Urothelium cell line (cell line): Measurements from ENCODE around the gene UBE2S.

Experiments
- DNase-seq: peaks from one replicate; pipeline ENCODE4 v3.0.0; 2011; ENCODE audit warnings: low spot score, mixed read lengths
- FAIRE-seq: peaks from 2 replicates; lab custom pipeline; 2011; peaks lifted over from hg19 to GRCh38; lab: Jason Lieb, UNC

Gene UBE2S

DNA sequence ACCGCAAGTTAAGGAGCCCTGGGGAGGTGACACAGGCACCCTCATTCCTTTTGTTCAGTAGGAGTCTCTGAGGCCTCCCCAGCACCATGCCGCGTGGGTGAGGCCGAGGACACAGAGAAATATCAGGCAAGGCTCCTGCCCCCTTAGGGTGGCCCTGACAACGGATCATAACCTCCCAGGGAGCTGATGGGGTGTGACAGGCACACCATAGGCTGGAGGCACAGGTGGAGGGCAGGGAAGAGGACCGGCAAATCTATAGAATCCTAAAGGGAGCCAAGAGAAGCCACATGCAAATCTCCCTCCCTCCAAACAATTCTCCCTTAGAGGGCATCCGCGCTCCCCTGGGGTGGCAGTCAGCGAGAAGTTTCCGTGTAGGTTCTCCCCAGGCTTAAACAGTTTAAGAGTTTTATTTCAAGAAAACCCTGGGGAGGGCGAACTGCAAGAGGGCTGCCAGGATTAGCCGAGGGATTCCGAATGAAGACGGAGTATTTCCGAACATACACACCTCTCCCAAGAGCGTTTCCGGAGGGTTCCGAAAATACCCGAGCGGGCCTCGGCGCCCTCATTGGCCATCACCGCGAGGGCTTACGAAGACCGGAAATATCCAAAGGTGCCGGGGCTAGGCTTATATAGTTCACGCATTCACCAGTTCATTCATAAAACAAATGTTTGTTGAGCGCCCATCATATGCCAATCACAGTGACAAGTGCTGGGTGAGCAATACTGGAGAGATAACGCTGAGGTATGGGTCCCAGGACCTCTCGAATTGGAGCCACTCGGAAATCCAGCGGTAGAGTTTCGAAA, 22.5 kb downstream of the UBE2S start:
- DNase-seq (peak; percentile 85), FAIRE-seq (no peak)

DNA sequence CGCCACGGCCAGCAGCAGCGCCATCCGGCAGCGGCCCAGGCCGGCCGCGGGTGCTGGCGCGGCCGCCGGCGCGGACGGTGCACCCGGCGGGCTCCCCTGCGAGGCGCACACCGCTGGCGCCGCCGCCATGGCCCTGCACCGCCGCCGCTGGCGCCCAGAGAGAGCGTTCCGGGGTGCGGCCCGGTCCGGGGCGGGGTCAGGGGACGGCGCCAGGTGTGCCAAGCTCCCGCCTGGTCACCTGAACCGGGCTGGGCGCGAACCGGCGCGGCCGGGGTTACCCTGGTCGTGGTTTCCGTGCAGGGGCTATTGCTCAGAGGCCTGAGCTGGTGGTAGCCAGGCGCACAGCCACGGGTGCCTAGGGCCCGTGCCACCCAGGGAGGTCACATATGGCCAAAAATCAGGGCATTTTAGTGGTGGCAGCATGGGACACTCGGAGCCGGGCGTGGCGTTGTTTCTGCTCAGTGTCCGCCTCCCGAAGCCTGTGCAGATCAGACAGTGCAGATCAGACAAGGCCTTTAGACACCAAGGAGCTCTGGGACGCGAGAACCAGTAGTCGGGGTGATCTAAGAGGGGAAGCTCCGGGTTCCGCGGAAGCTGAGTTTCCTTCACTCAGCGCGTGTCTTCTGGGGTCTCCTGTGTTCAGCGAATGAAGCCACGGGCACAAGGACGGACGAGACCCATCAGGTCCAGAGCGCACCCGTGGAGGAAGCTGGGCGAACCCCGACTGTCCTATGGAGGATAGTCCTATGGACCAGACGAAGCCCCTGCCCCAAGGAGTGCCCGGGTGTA, 23.3 kb downstream of the UBE2S start, which contains the start of gene TMEM238:
TMEM238 (minus strand) TSS at position 162 of the 789 bp plus-strand sequence; CDS start at position 129, 33 bp downstream.
- DNase-seq = no peak
- no peak for FAIRE-seq

DNA sequence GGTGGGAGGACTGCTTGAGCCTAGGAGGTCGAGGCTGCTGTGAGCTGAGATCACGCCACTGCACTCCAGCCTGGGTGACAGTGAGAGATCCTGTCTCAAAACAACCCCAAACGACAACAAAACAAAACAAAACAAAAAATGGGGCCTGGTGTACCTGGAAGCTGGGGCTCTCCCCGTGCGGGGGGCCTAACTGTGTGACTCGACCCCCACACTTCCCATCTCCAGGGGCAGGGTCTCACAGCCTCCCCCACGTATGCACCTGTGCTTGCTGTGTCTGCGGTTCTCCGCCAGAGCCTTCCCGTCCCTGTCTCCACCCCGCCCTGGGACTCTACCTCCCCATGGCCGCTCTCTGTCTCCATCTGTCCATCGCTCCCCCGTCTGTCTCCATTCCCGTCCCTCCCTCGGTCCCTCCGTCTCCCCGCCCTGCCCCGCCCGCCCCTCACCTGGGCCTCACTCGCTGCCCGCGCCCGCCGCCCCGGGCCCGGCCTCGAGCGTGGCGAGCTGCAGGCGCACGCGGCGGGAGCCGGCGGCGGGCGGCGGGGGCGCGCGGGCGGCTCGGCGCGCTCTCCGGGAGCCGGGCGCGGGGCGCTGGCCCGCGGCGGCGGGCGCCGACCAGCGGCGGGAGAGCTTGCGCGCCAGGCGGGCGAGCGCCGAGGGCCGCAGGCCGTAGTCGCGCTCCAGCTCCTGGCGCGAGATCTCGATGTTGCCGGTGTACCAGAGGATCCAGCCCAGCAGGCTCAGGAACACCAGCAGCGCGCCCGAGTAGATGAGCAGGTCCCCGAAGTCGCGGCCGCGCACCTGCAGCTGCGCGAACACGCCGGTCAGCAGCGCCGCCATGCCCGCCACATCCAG, 24.1 kb downstream of the UBE2S start:
- FAIRE-seq = no peak
- peak; percentile 65 for DNase-seq

DNA sequence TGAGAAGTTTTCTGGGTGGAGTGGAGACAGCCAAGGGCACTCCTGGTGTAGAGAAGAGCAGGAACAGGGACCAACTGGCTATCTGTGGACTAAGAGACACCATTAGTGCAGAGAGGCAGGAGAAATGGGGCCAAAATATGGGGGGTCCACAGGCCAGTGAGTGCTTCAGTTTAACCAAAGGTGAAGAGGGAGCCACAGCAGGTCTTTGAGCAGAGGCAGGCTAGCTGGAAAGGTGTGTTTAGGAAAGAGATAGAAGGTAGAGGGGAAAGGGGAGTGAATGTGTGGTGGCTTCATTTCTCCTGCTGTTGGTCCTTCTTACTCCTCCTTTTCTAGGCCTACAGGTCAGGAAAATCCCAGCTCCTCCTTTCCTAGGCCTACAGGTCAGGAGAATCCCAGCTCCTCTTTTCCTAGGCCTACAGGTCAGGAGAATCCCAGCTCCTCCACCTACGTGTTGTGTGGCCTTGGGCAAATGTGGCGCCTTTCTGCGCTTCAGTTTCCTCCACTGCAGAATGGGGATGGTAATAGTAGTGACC, 25.0 kb downstream of the UBE2S start:
- FAIRE-seq = no peak

DNA sequence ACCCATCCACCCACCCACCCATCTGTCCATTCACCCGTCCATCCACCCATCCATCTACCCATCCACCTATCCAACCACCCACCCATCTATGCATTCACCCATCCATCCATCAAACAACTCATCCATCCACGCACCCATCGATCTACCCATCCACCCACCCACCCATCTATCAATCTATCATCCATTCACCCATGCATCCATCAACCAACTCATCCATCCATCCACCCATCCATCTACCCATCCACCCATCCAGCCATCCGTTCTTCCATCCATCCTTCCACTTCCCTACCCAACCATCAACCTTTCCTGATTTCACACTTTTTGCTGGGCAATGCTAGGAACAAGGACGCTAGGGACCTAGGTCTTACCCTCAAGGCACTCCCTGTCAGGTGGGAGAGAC, 25.6 kb downstream of the UBE2S start:
- no peak for DNase-seq
- peak; percentile 77 for FAIRE-seq

More for the DNA sequence above, 25.0 kb downstream of the UBE2S start:
- DNase-seq = no peak

DNA sequence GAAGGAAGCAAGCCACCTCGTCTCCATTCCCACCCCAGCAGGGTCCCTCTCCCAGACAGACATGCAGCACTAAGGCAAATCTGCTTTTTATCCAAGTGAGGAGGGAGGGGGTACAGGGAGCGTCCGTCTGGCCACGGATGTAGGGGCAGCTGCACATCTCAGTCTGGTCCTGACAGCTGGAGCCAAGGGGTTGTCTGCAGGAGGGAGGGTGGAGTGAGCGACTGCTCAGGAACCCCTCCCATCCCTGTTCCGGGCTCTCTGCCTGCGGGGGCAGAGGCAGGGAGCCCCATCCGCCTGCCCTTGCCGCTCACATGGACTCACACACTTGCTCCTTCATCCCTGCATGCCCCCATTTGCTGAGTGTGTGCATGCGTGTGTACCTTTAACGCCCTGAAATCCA, 28.4 kb downstream of the UBE2S start:
- FAIRE-seq (no peak), DNase-seq (no peak)

DNA sequence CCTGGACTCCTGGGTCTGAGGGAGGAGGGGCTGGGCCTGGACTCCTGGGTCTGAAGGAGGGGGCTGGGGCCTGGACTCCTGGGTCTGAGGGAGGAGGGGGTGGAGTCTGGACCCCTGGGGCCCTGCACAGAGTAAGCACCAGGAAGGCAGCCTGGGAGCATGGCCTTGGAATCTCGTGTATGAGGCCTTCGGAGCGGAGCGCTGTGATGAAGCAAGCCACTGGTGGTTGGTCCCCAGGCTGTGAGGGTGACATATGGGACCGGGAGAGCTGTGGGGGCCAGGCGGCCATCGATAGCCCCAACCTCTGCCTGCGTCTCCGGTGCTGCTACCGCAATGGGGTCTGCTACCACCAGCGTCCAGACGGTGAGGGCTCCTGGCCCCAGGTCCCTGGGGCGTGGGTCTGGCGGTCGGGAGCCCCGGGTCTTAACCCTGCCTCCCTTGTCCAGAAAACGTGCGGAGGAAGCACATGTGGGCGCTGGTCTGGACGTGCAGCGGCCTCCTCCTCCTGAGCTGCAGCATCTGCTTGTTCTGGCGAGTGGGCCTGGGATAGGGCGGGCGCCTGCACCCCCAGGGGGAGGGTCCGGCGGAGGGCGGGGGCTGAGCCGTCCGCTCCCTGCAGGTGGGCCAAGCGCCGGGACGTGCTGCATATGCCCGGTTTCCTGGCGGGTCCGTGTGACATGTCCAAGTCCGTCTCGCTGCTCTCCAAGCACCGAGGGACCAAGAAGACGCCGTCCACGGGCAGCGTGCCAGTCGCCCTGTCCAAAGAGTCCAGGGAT, 30.0 kb downstream of the UBE2S start:
- FAIRE-seq (no peak), DNase-seq (no peak)

DNA sequence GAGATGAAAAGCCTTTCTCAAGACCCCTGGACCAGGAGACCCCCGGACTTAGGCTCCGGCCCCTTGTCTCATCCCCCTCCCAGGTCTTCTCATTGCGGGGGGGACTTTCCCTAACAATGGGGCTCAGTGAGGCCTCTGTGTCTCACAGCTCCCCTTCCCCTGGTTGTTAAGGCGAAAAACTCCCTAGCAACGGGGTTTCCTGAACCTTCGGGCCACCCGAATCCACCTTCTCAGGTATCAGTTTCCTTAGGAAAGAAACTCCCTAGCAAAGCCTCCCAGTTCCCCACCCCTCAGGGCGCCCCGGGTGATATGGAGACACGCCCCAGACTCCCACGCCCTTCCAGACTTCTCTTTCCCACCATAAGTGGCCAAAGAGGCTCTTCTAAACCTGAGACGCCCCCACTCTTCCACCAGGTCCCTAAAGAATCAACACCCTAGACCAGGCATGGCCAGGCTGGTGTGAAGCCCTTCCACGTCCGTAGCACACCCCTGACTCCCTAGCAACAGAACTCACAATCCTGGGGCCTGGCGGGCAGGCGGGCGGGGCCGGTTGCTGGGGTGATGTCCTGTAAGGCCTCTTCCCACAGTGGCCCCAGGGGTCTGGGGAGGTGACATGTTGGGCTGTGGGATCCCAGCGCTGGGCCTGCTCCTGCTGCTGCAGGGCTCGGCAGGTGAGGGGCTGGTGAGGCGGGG, 31.2 kb downstream of the UBE2S start, which contains the start of gene TMEM190:
TMEM190 (plus strand) TSS at position 586 of the 693 bp plus-strand sequence; CDS start at position 614, 28 bp downstream.
- FAIRE-seq (no peak), DNase-seq (no peak)

DNA sequence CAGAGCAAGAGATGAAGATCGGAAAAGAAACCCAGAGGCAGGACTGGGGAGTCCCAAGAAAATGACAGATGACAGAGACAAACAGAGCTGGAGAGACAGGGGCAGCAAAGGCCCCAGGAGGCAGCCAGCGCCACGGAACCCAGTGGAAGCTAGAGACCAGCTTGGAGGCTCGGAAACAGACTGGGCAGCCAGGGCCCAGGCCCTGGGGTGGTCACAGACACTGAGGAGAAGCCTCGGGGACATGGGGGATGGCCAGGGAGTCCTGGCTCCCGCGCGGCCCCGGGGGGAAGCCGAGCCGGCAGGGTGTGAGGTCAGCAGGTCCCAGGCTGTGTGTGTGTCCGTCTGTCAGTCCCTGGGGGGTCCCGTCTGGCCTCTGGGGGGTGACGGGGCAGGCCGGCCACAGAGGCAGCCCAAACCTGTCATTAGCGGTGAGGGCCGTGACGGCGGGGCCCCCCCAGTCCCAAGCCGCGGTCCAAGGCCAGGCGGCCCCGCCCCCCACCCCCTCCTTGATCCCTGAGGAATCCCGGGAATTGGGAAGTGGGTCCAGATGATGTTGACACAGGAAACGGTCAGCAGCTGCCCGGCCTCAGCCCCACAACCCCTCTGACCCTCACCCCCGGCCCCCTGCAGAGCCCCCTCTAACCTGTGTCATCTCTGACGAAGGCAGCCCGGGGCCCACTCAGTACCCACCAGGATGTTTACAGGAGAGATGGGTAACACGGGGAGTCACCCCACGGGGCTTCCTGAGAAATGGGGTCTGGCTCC, 33.4 kb downstream of the UBE2S start:
- DNase-seq (no peak), FAIRE-seq (no peak)

DNA sequence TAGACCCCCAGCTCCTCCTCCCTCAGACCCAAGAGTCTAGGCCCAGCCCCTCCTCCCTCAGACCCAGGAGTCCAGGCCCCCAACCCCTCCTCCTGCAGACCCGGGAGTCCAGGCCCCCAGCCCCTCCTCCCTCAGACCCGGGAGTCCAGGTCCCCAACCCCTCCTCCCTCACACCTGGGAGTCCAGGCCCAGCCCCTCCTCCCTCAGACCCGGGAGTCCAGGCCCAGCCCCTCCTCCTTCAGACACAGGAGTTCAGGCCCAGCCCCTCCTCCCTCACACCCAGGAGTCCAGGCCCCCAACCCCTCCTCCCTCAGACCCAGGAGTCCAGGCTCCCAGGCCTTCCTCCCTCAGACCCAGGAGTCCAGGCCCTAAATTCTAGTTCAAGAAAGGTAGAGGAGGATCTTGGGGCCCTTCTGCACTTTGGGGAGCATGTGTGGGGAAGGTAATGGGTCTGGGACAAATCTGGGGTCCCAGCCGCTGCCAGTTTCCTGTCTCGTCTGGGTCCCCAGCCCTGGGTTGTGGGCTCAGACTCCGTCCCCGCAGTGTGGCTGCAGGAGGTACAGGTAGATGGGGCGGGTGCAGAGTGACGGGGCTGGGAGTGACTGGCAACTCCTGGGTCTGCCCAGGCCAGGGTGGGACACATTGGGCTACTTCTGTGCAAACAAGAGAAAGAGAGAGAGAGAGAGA, 34.1 kb downstream of the UBE2S start:
- DNase-seq = no peak
- FAIRE-seq = no peak

DNA sequence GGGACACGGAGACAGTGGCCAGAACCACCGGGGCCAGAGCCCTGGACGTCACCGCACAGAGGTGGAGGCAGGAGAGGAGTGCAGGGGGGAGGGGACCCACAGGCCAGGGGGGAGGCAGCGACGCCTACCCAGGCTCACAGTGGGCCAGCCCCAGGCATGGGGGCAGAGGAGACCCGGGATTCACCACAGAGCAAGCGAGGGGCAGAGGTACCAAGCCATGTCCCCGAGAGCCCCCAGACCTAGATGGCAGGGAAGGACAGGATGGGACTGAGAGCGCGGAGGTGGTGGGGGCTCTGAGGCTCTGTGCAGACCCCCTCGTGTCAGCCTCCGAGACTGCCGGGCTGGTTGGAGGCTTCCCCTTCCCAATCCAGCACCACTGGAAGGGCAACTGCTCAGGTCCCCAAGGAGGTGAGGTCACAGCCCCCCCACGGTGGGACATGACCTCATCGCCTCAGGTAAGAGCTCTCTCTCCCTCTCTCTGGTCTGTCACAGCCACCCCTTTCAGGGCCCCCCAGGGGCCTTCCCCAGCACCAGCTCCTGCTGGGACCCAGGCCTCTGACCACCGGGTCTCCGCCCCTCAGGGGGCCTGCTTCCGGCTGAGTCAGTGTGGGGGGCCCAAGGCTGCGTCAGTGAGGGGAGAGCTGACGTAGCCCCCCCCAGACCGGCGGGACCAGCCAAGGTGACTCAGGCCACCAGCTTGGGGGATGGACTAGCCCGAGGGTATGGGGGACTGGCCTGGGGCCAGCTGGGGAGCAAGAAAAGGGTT, 35.1 kb downstream of the UBE2S start:
- DNase-seq = peak; percentile 35
- no peak for FAIRE-seq

DNA sequence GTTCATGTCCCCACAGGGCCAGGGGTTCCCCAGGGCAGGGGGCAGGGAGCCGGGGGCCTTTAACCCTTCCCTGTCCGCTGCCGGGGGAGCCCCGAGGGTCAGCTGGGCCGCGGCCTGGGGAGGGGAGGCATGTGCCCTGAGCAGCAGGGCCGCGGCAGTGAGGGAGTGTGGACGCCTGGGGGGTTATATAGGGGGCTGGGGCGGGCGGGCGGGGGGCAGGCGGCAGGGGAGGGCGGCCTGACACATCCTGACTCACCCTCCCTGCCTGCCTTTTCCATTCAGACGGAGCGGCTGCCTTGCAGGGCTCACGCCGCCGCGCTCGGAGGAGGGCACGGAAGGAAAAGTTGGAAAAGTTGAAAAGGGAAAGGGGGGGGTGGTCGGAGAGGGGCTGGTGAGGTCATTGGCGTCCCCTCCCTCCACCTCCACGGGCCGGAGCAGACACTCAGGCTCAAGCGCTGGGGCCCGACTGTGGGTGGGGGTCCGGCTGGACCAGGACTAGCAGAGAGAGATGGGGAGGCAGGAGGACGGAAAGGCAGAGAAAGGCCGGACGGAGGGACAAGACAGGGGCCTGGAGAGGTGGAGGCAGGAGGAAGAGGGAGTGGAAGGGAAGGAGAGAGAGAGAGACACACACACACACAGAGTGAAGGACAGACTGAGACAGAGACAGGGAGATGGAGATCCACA, 37.1 kb downstream of the UBE2S start, which contains the start of gene IL11:
IL11 (minus strand) TSS at position 159 of the 684 bp plus-strand sequence; CDS start at position 6, 153 bp downstream.
- peak; percentile 84 for DNase-seq

DNA sequence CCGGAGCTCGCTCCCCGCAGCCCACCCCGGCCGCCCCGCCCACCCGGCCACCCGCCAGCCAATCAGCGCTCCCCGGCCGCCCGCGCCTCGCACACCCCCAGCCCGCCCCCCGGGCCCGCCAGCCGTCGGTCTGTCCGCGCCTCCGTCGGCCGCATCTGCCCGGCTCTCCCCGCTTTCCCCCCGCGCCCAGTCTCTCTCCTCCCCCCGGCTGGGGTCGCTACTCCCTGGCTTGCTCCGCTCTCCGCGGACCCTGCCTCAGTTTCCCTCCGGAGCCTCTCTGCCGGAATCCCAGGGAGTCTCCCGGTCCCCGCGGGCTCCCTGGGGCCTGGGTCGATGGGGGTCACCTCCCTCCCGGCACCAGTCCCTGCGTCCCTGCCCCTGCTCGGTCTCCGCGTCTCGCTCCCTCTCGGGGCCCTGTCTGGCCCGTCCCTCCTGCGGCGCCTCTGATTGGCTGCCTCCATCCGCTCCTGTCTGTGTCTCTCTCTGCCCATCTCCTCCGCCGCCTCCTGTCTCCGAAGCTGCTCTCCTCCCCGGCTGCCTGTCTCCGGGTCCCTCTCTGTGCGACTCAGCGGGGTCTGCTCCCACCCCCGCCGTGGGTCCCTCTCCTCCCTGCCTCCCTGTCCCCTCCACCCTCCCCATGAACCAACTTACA, 37.8 kb downstream of the UBE2S start:
- DNase-seq (peak; percentile 90), FAIRE-seq (no peak)

More for the DNA sequence above, 37.1 kb downstream of the UBE2S start, which contains the start of gene IL11:
- FAIRE-seq = peak; percentile 79

DNA sequence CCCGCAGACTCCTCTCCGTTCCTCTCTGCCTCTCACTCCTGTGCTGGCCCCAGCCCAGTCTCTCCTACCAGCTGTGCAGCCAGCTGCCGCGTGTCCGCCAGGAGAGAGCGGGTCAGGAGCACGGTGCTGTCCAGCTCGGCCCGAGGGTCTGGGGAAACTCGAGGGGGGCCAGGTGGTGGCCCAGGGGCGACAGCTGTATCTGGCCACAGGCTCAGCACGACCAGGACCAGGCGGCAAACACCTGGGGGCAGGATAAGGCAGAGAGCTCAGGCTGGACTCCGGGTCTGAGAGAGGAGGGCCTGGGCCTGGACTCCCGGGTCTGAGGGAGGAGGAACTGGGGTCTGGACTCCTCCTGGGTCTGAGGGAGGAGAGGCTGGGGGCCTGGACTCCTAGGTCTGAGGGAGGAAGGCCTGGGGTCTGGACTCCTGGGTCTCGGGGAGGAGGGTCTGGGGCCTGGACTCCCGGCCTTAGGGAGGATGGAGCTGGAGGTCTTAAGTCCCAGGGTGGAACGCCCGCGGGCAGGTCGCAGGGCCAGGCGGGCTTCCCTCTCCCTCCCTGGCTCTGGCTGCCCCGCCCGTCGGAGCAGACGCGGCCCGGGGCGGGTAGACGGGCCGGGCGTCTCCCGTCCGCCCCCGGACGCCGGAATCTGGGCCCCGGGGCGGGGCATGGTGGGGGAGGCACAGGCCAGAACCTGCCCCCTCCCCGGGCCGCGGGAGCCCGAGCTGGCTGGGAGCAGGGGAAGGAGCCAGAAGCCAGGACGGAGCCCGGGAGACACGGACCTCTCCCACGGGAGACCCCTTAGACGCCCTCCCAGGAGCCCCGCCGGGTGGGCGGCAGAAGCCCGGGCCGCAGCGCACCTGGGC, 38.7 kb downstream of the UBE2S start:
- DNase-seq = peak; percentile 85
- no peak for FAIRE-seq

DNA sequence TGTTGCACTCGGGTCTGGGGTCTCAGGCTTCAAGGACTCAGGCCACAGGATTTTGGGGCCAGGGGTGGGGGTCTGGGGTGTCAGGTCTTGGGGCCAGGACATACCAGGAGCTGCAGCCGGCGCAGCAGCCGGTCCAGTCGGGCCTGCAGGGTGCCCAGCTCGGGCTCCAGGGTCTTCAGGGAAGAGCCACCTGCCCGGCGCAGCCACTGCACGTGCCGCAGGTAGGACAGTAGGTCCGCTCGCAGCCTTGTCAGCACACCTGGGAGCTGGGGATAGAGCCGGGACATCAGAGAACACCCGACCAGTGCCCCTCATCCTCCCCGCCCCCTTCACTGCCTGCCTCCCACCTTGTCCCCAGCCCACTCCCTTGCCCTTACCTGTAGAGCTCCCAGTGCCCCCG, 39.5 kb downstream of the UBE2S start:
- FAIRE-seq (no peak), DNase-seq (no peak)
